Breast epithelium (tissue), 4 donors: ENCODE measurements around the gene IMP3. TPM values are rescaled to one million over a fixed set of nuclear protein-coding genes. Genes with fewer than 3 reads are reported as not detected.

Source experiments
- DNase-seq, 2 donors: peaks; one replicate each; pipeline ENCODE4 v3.0.0-alpha.2; 2019; ENCODE audit warnings: low spot score in 2 of 2
- H3K27ac ChIP-seq, 2 donors: fragments of 200-600 bp; sonication (generic) in 1 of 2; one replicate each; pipeline ENCODE4 v1.5.1; 2016 to 2019; ENCODE audit warnings: mild to moderate bottlenecking in 1 of 2
- H3K27me3 ChIP-seq, 2 donors: fragments of 200-600 bp; sonication (generic) in 1 of 2; one replicate each; pipeline versions ENCODE4 v1.5.1 to v1.6.0; 2017 to 2019; ENCODE audit warnings: control low read depth in 1 of 2, mild to moderate bottlenecking in 1 of 2
- H3K36me3 ChIP-seq: fragments of 200-600 bp; one replicate; pipeline ENCODE4 v1.5.1; 2019
- H3K4me1 ChIP-seq, 2 donors: fragments of 200-600 bp; sonication (generic); one replicate each; pipeline ENCODE4 v1.5.1; 2016 to 2019; ENCODE audit warnings: control low read depth in 1 of 2
- H3K4me3 ChIP-seq, 3 donors: fragments of 200-600 bp; sonication (generic); 1 replicate in 2 of 3; 2 replicates in 1 of 3; pipeline ENCODE4 v1.5.1; 2016 to 2019; ENCODE audit warnings: mild to moderate bottlenecking in 3 of 3, moderate library complexity in 2 of 3
- H3K9me3 ChIP-seq, 2 donors: fragments of 200-600 bp; sonication (generic) in 1 of 2; one replicate each; pipeline ENCODE4 v1.5.1; 2016 to 2019; ENCODE audit warnings: control low read depth in 1 of 2
- POLR2A ChIP-seq: fragments of 450-650 bp; IDR thresholded peaks from one replicate; pipeline ENCODE4 v1.6.1; 2016; ENCODE audit warnings: antibody characterized with exemption, mild to moderate bottlenecking, moderate library complexity
- POLR2AphosphoS5 ChIP-seq, 3 donors: sonication (generic); formaldehyde crosslinking; IDR thresholded peaks; one replicate each; pipeline ENCODE4 v1.6.1; 2017; ENCODE audit warnings: antibody characterized with exemption in 3 of 3
- intact Hi-C: fragments of 100-400 bp; cut with DNase I; formaldehyde crosslinking; loops from one replicate; pipeline ENCODE4 v1.15.1; 2023; ENCODE audit warnings: low total_unique reads
- total RNA-seq, 3 donors: library from RNA; depleted of rRNA; stranded (reverse); fragments of >200 nt; gene quantifications; one replicate each; pipeline ENCODE4 v1.1.0, GENCODE V29; 2016
- TF ChIP-seq, protein P1 (sequence below), 3 donors: fragments of 450-650 bp; IDR thresholded peaks; one replicate each; pipeline ENCODE4 v1.5.1; 2016 to 2017; ENCODE audit warnings: antibody characterized with exemption in 3 of 3, mild to moderate bottlenecking in 3 of 3, moderate library complexity in 3 of 3

The IMP3 gene
- total RNA-seq, 3 donors from 2014 or later = 144 to 194 (median 175) TPM

DNA sequence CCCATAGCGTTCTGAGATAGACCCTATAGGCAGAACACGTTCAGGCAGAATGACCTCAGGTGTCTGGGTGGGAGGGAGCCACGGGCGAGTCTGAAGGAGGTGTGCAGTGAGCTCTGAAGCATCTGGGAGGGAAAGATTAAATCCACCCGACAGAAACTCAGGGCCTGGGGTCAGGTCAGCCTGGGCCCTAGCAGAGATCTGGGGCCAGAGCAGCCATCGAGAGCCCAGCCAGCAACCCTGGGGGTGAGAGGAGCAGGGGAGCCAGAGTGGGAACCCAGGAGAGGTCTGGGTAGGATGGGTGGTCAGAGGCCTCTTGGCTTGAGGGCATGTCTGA lies 29.8 kb upstream of the IMP3 start:
- peak overlapping the region in 1 of 2 donors; percentile 56 for H3K27ac ChIP-seq
- intact Hi-C loops = no loop called here

DNA sequence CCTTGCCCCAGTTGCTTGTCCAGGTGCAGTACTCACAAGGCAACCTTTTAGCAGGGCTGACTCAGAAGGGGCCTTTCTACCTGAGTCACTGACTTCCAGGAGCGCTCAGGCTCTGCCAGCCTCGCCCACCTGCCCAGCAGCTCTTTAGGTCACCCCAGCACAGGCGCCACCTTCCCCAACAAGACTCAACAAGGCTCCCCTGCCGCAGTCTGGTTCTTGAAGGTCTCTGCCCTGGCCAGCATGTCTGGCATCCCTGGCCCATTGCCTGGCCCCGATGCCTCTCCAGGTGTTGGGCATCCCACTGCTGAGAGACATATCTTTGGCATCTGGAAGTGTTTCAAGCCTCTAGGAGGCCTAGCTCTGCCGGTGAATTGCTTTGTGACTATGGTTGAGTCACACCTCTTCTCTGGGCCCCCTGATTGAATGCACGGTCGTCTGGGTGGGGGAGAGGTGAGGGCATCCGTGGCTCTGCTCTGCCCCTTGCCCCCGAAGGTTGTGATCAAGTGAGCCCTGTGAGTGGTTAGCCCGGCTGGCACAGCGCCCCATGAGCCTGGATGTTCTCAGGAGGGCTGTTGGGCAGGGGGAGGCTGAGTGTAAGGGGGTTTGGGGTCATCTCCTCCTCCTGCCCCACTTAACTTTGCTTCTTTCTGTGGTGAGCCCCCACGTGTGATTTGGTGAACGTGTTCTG lies 29.3 kb upstream of the IMP3 start:
- H3K27me3 ChIP-seq = no peaks in the 10 kb centered on the region
- peaks cover 7 to 27% of the 10 kb centered on the region in 2 donors for H3K4me1 ChIP-seq
- H3K27ac ChIP-seq = peak overlapping the region; percentile 50 to 56
- H3K36me3 ChIP-seq = no peaks in the 10 kb centered on the region
- no peak overlapping the region for H3K4me3 ChIP-seq
- H3K9me3 ChIP-seq = no peaks in the 10 kb centered on the region
- intact Hi-C loops = no loop called here
- no peak for TF ChIP-seq POLR2AphosphoS5 (IDR thresholded peaks at IDR 0.05)
- no peak for TF ChIP-seq POLR2A
- peak in 1 of 2 donors; percentile 60 for DNase-seq

More for the DNA sequence above, 29.8 kb upstream of the IMP3 start:
- TF ChIP-seq, protein P1, sequence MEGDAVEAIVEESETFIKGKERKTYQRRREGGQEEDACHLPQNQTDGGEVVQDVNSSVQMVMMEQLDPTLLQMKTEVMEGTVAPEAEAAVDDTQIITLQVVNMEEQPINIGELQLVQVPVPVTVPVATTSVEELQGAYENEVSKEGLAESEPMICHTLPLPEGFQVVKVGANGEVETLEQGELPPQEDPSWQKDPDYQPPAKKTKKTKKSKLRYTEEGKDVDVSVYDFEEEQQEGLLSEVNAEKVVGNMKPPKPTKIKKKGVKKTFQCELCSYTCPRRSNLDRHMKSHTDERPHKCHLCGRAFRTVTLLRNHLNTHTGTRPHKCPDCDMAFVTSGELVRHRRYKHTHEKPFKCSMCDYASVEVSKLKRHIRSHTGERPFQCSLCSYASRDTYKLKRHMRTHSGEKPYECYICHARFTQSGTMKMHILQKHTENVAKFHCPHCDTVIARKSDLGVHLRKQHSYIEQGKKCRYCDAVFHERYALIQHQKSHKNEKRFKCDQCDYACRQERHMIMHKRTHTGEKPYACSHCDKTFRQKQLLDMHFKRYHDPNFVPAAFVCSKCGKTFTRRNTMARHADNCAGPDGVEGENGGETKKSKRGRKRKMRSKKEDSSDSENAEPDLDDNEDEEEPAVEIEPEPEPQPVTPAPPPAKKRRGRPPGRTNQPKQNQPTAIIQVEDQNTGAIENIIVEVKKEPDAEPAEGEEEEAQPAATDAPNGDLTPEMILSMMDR (IDR thresholded peaks at IDR 0.05) = no peak
- H3K9me3 ChIP-seq = no peaks in the 10 kb centered on the region
- H3K27me3 ChIP-seq = no peaks in the 10 kb centered on the region
- no peak overlapping the region for H3K4me3 ChIP-seq
- no peaks in the 10 kb centered on the region for H3K36me3 ChIP-seq
- no peak for DNase-seq
- peaks cover 7 to 27% of the 10 kb centered on the region in 2 donors for H3K4me1 ChIP-seq

DNA sequence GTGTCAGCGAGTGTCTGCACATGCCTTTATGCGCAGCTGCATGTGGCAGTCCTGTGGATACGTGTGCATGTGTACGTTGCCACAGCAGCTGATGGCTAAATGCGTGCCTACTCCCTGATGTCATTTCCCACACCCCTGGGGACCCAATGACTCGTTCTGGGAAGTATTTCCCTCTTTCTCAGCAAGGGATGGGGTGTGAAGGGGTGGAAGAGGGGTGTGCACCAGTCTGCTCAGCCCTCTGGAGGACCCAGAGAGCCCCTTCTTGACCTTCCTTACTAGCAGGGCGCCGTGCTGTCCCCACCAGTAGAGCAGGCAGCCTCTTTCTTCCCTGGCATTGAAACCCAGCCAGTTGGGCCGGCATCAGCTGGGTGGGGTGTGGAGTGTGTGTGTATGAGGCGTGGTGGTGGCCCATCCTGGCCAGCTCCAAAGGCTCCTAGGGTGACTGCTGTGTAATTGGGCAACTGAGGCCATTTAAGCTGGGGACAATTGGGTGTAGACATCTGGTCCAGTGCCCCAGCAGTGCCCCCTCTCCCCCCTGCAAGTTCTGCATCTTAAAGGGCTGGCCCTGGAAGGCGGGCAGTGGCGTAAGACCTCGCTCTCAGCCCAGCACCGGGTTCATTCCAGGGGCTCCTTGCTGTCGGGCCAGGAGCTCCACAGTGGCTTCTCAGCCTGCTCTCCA lies 26.9 kb upstream of the IMP3 start:
- Histone ChIP-seq H3K4me1 (peaks cover 0 to 9% of the 10 kb centered on the region in 2 donors), H3K4me3 (no peak overlapping the region), H3K9me3 (no peaks in the 10 kb centered on the region), H3K27me3 (no peaks in the 10 kb centered on the region), H3K27ac (peak overlapping the region; percentile 73 to 83), H3K36me3 (no peaks in the 10 kb centered on the region)
- intact Hi-C loops = no loop called here
- peak in 1 of 2 donors; percentile 60 for DNase-seq
- TF ChIP-seq, protein P1 (IDR thresholded peaks at IDR 0.05) = no peak
- TF ChIP-seq POLR2A = no peak
- peak in 2 of 3 donors; percentile 37 to 94 for TF ChIP-seq POLR2AphosphoS5 (IDR thresholded peaks at IDR 0.05)

DNA sequence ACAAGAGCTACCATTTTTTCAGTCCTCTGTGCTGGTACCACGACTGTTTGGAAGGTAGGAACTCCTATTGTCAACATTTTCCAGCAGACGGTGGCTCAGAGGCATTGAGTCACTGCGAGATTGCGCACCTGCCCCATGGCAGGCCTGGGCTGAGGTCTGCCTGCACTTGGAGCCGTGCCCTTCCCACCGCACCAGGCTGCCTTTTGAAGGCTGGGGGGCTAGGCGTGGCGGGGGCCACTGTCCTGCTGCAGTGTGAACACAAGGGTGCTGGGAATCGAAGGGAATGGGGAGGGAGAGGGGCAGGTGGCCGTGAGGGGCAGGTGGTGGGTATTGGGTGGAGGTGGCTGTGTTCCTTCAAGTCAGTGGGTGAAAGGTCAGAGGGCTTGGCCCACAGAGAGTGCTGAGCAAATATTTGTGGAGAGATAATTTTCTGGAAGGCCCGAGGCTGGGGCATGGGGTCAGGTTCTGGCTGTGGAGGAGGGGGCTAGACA lies 24.0 kb upstream of the IMP3 start:
- TF ChIP-seq POLR2AphosphoS5 (IDR thresholded peaks at IDR 0.05) = no peak
- TF ChIP-seq POLR2A = no peak
- TF ChIP-seq, protein P1 (IDR thresholded peaks at IDR 0.05) = no peak
- no peak overlapping the region for H3K4me3 ChIP-seq
- no peaks in the 10 kb centered on the region for H3K27me3 ChIP-seq
- peaks cover 14 to 21% of the 10 kb centered on the region in 2 donors for H3K4me1 ChIP-seq
- DNase-seq = no peak
- no peaks in the 10 kb centered on the region for H3K36me3 ChIP-seq
- intact Hi-C loops = no loop called here
- peak overlapping the region; percentile 36 to 95 for H3K27ac ChIP-seq
- H3K9me3 ChIP-seq = no peaks in the 10 kb centered on the region

DNA sequence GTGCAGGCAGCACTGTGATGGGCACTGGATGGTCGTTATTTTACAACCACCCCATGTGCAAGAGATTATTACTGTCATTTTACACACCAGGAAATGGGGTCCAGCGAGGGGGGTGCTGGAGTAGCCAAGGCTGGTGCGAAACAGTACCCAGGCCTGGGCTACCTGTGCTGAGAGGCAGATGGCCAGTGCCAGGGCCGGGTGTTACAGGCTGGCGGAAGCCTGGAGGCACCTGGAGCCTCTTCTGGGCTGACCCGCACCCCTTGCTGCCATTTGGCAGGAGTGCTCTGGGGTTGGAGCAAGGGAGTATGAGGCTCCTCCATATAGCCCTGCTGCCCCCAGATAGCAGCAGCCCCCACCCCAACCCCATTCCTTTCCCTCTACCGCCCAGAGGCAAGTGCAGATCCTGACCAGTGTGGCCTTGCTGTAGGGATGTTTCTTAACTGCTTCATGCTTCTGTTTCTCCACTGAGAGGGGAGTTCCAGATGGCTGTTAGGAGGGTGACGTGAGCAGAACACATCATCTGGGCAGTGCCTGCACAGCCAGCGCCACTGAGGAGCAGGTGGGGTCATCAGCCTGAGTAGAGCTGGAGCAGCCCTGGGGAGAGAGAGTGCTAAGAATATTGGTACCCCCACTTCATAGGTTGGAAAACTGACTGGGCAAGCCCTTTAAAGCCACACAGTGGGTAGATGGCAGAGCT lies 22.9 kb upstream of the IMP3 start:
- Histone ChIP-seq H3K27me3 (no peaks in the 10 kb centered on the region), H3K36me3 (no peaks in the 10 kb centered on the region), H3K9me3 (no peaks in the 10 kb centered on the region), H3K4me1 (peaks cover 14 to 21% of the 10 kb centered on the region in 2 donors), H3K27ac (peak overlapping the region; percentile 87 to 95), H3K4me3 (no peak overlapping the region)
- DNase-seq = no peak
- TF ChIP-seq POLR2A = no peak
- no peak for TF ChIP-seq POLR2AphosphoS5 (IDR thresholded peaks at IDR 0.05)
- TF ChIP-seq, protein P1 (IDR thresholded peaks at IDR 0.05) = no peak
- intact Hi-C loops = no loop called here
